GM15510 (cell line): Measurements from ENCODE around the gene REPS2.

ENCODE experiments used
- POLR2A ChIP-seq: IDR thresholded peaks from 3 replicates; pipeline ENCODE4 v1.6.1; 2011; ENCODE audit warnings: borderline replicate concordance; ENCODE audit not compliant: insufficient read length; ENCODE audit errors: extremely low read depth

The REPS2 gene

GRCh38 chrX:16983051-16983450 lies 36.6 kb downstream of the REPS2 start:
- no peak for TF ChIP-seq POLR2A

GRCh38 chrX:16985286-16985685 lies 38.8 kb downstream of the REPS2 start:
- no peak for TF ChIP-seq POLR2A

DNA sequence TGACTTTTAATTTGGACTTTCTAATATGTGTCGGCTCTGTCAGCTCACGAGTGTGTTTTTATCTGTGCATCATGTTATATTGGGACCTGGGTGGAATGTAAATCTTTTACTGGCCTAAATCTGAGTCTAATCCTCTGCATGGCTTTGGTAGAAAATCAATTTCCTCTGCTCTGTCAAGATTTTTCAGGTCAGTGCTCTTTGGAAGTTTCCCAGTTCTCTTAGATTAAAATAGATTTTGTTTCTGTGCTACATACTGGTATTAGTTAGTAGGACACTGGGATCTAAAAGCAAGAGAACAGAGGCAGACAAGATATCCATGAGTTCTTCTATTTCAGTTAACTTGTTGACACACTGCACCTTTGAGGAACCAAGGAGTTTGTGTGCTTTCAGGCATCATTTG lies 39.7 kb downstream of the REPS2 start:
- no peak for TF ChIP-seq POLR2A

GRCh38 chrX:16989750-16990149 lies 43.3 kb downstream of the REPS2 start:
- TF ChIP-seq POLR2A = no peak

- TF ChIP-seq POLR2A = no peak
Observed at GRCh38 chrX:16990839-16991238, 44.4 kb downstream of the REPS2 start.

DNA sequence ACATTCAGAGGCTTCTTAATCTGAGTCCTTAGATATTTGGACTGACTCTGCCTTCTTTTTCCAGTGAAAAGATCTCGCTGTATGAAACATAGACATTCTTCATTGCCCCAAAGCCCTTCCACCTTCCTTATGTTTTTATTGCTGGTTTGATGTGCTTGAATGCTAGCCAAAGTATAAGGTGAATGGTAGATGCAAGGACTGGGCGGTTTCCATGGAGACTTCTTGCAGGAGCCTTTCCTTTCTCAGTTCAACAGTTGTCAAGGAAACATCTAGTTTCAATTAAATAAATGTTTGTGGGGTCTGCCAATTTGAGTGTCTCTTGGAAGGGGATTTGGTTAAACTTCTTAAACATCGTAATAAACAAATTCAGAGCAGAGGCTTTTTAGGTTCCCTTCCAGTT lies 46.0 kb downstream of the REPS2 start:
- TF ChIP-seq POLR2A = no peak

- TF ChIP-seq POLR2A = no peak
Observed at GRCh38 chrX:16992951-16993350, 46.5 kb downstream of the REPS2 start.

- no peak for TF ChIP-seq POLR2A
Observed at GRCh38 chrX:16993791-16994318, 47.4 kb downstream of the REPS2 start.

DNA sequence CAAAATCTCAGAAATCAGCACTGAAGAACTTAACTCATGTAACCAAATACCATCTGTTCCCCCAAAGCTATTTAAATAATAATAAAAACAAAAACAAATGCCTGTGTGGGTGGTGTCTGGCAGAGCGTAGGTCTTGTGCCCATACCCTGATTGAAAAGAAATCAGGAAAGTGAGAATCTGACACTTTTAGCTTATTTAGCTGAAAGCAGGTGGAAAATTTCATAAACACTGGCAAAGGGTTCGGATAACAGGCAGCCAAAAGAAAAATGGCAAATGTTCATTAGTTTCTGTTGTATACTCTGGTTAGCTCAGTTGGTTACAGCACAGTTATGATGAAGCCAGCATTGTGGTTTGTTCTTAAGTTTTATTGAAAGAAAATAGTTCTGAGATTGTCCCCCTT lies 48.3 kb downstream of the REPS2 start:
- TF ChIP-seq POLR2A = no peak

- no peak for TF ChIP-seq POLR2A
Observed at GRCh38 chrX:16997313-16997712, 50.9 kb downstream of the REPS2 start.

DNA sequence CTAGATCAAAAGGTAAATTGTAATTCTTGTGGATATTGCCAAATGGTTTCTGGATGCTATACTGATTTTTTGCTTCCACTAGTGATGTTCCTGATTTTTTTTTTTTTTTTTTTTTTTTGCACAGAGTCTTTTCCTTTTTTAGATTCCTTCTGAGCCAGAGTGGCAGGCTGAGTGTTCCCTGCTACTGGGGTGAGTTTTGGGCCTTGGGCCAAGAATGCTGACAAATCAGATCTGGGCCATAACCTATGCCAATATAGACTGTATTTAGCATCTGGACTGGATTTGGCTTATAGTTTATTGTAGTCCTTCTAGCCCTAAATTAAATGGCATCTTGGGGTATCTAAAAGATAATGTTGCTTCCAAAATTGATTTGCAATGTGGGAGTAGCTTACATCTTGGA lies 52.8 kb downstream of the REPS2 start:
- TF ChIP-seq POLR2A = no peak

DNA sequence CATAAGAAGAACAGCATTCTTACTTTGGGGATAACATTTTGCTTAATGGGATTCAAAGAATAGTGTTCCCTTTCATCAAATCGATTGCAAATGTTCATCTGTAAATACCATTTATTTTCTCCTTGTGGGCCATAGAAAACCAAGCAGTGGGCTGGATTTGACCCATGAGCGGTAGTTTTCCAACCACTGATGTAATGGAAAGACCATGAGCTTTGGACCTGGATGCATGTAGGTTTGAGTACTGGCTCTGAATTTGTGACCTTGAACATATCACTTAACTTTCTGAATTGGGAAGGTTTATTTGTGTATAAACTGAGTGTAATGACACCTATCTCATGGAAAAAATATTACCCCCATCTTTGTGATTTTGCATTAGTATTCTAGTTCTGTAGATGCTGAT lies 54.3 kb downstream of the REPS2 start:
- TF ChIP-seq POLR2A = no peak

- no peak for TF ChIP-seq POLR2A
Observed at GRCh38 chrX:17005712-17006368, 59.4 kb downstream of the REPS2 start.

DNA sequence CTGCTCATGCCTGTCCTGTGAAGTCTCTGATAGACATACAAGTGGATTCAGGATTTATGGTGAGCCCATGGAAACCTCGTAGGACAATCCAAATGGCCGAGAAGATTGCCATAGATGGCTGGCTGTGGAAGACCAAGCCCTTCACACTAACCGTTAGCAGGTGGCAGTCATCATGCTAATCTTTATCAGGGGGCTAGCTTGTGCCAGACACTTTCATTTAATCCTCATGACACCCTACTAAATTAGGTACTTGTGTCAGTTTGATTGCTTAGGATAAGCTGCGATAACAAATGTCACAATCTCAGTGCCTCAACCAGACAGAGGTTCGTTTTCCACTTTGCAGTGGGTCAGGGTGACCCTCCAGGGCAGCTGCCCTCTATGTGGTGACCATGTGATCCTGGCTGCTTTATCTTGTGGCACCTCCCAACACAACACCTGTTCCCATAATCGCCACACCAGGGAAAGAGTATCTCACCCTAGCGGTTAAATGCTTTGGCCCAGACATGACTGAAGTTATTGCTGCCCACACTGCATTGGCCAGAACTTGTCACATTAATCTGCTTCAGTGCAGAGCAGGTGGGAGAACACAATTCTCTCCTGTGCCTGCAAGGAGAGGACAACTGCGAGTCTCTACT lies 60.8 kb downstream of the REPS2 start:
- TF ChIP-seq POLR2A = no peak

GRCh38 chrX:17009856-17010625 lies 63.6 kb downstream of the REPS2 start:
- TF ChIP-seq POLR2A = no peak
